NCI-H146 (cell line): ENCODE data around the gene PPCDC.

Source experiments
- DNase-seq: peaks from one replicate; lab custom pipeline; 2025; lab: John Stamatoyannopoulos, UW

Gene PPCDC

DNA sequence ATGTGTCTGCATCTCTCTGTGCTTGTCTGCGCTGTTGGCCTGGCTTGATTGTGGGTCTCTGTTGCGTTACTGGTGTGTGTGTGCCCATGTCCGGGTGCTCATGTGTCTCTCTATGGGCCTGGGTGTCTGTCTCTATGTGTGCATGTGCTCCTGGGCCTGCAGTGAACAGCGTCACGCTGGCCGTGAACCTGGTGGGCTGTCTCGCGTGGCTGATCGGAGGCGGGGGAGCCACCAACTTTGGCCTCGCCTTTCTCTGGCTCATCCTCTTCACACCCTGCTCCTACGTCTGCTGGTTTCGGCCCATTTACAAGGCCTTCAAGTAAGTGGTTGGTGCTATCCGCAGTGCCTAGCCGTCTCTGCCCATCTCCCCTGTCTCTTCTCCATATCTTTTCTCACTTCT, 7.0 kb upstream of the PPCDC start:
- no peak for DNase-seq

GRCh38 chr15:75019916-75020315, 3.5 kb upstream of the PPCDC start:
- DNase-seq: no peak

GRCh38 chr15:75021341-75021740, 2.0 kb upstream of the PPCDC start:
- DNase-seq: no peak

DNA sequence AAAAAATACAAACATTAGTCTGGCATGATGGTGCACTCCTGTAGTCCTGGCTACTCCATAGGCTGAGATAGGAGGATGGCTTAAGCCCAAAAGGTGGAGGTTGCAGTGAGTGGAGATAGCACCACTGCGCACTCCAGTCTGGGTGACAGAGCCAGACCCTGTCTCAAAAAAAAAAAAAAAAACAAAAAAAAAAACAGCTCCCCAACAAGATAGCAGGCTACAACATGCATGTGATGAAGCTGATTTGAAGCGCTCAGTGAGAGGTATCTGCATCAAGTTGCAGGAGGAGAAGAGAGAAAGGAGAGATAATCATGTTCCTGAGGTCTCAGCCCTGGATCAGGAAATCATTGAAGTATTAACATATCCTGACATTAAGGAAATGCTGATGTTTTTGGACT, 608 bp upstream of the PPCDC start:
- DNase-seq: no peak

DNA sequence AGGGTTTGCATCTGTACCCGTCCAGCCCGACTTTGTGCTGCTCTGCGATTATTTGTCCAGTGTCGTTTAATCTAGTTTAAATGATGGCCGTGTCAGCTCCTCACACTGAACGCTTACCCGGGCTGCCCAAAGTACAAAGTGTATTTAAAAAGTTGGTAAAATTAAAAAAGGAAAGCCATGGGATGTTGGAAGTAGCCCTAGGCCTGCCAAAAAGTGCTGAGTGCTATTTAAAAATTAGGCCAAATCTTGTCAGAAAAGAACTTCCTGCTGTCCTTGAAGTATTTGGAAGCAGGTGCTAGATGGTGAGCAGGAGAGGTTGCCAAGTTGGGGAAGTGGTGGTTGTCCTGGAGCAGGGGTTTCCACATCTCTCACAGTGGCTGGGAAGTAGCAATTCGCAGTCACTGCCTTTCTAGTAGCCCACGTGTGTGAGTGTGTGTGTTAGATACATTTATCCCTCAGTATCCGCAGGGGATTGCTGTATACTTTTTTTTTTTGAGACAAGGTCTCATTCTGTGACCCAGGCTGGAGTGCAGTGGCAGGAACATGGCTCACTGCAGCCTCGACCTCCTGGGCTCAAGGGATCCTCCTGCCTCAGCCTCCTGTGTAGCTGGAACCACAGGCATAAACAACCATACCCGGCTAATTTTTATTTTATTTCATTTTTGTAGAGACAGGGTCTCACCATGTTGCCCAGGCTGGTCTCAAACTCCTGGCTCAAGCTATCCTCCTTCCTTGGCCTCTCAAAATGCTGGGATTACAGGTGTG, 664 bp downstream of the PPCDC start:
- DNase-seq: peak; percentile 30

GRCh38 chr15:75025107-75025506, 1.7 kb downstream of the PPCDC start:
- DNase-seq: no peak

- no peak for DNase-seq
These were observed 2.3 kb downstream of the PPCDC start for GRCh38 chr15:75025548-75026260.

DNA sequence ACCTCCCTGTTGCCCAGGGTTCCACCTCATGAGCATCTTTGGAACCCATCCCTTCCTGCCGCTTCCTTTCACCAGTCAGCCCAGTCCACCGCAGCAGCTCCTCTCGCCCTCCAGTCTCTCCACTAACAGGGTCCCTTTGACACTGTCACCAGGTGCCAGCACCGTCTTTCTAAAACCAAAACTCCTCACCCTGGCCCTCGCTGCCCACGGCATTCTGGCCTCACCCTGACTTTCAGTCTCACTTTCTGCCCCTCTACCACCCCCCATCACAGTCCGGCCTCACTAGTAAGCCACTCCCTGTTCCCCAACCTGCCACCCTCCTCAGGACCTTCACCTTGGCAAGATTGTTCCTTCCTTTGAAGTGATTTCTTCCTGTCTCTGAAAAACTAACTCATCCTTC, 4.2 kb downstream of the PPCDC start:
- no peak for DNase-seq

- DNase-seq: no peak
These were observed 5.6 kb downstream of the PPCDC start for GRCh38 chr15:75028991-75029377.

- peak; percentile 41 for DNase-seq
These were observed 6.1 kb downstream of the PPCDC start for GRCh38 chr15:75029378-75030022.

GRCh38 chr15:75030023-75030413, 6.6 kb downstream of the PPCDC start:
- no peak for DNase-seq

DNA sequence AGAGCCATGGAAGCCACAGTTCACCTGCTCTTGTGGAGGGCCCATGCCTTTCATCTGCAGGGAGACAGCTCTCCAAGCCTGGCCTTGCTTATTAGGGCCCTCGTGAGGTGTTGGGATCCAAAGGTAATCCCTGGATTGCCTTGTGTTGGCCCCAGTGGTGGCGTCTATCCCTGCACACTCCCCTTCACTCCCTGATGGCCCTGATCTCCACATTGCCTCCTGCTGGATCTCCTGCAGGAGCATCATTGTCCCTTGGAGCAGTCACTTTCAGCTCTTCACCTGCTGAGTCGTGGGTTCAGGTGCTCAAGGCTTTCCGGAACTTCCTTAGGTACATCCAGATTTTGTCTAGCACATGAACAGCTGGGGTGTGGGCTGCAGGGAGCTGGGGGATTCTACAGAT, 7.0 kb downstream of the PPCDC start:
- DNase-seq: no peak

- no peak for DNase-seq
These were observed 8.5 kb downstream of the PPCDC start for GRCh38 chr15:75031848-75032247.

DNA sequence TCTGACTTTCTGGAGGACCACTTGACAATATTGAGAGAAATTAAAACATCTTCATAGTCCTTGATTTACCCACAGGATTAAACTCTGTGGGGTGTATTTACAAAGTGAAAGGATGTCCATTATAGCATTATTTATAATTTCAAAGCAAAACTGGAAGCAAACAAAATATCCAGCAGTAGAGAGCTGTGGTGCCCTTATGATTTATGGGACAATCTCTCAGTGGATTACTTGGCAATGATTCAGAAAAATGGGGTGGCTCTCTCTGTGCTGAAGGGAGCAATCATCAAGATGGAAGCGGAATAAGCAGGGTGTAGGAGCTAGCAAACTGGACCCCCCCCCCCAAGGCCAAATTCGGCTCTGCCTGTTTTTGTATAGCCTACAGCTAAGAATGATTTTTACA, 9.0 kb downstream of the PPCDC start:
- DNase-seq: no peak

DNA sequence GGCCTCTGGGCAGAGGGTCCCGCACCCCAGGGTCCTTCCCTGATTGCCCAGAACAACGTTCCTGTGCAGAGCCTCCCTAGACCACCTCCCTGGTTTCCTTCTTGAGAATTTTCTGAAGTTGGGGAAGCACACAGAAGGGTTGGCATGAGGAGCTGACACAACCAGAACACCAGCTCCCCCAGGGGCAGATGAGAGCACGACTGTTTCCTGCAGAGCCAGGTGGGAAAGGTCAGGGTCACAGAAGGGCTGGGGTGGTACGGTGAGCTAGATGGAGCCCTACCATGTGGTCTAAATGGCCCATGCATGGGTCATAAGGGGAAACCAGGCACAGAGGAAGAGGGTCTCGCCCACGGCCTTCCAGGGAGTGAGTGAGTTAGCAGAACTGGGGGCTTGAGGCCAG, 10.4 kb downstream of the PPCDC start:
- DNase-seq: no peak

DNA sequence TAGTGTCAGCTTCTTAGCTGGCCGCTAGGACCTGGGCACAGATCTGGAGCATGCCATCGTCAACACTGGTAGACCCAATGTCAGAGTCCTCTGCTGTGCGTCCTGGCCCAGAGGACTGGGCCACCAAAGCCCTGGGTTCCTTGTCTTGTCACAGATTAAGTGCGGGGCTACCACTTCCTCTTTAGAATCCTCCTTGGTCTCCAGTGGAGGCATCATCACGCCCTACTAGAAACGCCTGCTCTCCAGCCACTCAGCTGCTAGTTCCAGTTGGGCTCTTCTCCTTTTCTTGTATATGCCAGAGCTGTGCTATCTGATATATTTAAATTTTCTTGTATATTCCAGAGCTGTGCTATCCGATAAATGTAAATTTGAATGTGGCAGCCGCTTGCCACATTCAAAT, 11.2 kb downstream of the PPCDC start:
- no peak for DNase-seq

GRCh38 chr15:75036212-75036616, 12.8 kb downstream of the PPCDC start:
- DNase-seq: no peak

DNA sequence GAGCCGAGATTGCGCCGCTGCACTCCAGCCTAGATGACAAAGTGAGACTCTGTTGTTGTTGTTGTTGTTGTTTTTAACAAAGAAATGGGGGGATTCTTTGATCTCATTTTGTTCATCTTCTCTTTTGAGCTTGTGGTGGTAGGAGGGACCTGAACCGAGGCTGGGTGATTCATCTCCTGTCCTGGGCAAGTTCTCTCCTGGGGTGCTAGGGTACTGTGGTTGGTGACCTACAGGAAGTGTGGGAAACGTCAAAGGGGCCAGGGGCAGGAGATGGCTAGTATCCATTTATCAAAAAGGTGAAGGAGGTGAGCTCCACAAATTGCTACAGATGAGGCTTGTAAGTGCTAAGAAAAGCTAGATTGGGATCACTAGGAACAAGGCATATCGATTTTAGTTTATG, 14.3 kb downstream of the PPCDC start:
- DNase-seq: no peak

DNA sequence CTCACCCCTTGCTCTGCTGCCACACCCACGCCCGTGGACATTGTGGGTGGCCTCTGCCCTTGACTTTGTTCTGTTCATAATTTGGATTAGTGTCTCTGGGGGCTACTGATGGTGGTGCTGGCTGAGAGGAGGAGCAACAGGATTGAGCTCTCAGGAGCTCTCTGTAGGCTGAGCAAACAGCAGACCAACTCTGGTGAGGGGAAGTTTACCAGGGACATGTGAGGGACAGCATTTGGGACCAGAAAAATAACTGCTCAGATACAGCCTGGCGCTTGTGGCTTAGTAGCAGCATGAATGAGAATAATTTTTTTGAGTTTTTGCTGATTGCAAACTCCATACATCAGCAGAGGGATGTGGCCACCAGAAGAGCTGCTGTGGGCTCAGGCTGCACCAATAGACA, 14.8 kb downstream of the PPCDC start:
- no peak for DNase-seq

DNA sequence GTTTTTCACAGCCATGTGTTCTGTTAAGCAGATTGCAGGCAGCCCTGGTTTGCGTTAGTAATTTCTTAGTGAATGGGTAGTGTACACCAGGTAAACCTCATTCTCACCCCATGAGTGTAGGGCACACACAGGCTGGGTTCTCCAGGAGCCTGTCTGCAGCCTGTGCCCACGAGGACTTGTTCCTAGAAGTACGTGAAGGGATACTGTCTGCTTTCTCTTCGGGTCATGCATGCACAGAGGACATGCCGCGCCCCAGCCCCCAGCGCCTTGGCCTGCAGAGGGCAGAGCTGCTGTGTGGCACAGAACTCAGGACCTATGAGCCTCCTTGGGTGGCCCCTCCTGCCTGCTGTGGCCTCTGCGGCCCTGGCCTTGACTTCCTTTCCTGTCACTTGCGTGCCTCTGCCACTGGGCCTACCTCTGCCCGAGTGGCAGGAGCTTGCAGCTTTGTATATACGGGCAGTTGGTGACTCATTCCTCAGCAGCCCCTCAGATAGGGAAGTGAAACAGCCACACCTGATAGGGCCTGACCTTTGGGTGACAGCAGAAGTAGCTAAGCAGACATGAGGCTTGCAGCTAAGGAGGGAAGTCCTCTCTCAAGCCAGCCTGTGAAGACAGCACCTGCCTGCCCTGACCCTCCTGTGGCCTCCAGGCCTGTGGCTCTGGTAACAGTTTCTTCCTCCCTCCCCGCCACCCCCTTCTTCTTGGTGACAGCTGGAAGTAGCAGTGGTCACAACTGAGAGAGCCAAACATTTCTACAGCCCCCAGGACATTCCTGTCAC, 19.5 kb downstream of the PPCDC start:
- DNase-seq: no peak

DNA sequence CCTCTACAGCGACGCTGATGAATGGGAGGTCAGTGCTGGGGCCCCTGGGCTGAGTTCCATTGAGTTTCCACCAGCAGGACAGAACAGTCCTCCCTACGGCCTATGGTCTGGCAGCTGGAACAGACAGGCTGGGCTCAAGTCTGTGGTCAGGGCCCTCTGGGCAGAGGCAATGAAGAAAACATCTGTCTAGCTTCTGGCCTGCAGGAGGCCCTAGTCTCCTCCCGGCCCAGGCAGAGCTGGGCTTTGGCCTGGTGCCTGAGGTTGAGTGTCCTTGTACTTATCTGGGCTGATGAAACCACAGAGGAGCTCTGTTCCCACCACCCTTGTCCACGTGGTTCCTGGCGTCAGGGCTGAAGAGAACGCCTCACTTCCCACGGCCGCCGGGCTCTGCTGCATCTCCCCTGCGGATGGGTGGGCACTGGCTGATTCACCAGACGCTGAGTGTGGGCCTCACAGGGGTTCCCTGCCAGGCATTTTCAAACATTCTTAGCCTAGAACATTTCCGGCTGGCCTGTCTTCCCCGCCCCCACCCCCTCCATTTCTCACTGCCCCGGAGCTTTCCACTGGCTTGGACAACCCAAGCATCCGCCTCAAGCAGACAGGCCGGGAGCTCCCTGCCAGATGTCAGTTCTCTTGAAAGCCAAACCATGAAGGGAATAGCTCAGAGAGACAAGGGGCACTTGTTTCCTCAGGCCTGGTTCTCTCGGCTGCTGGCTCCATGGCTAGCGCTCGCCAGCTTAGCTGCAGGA, 20.3 kb downstream of the PPCDC start:
- no peak for DNase-seq
